ENCODE measurements around the gene TENT4B. TPM values are rescaled to one million over a fixed set of nuclear protein-coding genes. Genes with fewer than 3 reads are reported as not detected.

TENT4B gene
- total RNA-seq, 1 experiment from 2014 or later = 18.3 TPM

DNA sequence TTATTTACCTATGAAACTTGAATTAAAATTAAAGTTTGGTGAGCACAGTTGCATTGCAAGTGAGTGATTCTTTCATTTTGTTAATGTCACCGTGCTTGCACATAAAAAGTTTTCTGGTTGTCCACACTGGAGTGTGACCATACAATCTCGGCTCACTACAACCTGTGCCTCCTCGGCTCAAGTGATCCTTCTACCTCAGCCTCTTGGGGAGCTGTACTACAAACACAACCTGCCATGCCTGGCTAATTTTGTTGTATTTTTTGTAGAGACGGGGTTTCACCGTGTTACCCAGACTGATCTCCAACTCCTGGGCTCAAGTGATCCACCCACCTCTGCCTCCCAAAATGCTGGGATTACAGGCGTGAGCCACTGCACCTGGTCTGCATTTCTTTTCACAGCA is 63.1 kb downstream of the TENT4B start:
- no peaks in the 10 kb centered on the region for H3K27me3 ChIP-seq (replicated peaks; ENCODE audit: insufficient read depth, low read depth, low read length, poor library complexity)
- ChIA-PET POLR2A (ENCODE audit: low non-redundant PET) (no interaction called here), CTCF (interaction anchor here (0.7 kb wide), 2 partner anchors 26 to 265 kb away, joined by 3 to 4 read pairs; no protein-coding TSS in a partner anchor)
- no peaks in the 10 kb centered on the region for H3K9me3 ChIP-seq (ENCODE audit: low read depth, low read length, poor library complexity, severe bottlenecking)
- TF ChIP-seq EZH2 (IDR thresholded peaks at IDR 0.05; ENCODE audit: borderline replicate concordance, low read depth, low read length, poor library complexity, severe bottlenecking) = no peak
- TF ChIP-seq, protein P1, sequence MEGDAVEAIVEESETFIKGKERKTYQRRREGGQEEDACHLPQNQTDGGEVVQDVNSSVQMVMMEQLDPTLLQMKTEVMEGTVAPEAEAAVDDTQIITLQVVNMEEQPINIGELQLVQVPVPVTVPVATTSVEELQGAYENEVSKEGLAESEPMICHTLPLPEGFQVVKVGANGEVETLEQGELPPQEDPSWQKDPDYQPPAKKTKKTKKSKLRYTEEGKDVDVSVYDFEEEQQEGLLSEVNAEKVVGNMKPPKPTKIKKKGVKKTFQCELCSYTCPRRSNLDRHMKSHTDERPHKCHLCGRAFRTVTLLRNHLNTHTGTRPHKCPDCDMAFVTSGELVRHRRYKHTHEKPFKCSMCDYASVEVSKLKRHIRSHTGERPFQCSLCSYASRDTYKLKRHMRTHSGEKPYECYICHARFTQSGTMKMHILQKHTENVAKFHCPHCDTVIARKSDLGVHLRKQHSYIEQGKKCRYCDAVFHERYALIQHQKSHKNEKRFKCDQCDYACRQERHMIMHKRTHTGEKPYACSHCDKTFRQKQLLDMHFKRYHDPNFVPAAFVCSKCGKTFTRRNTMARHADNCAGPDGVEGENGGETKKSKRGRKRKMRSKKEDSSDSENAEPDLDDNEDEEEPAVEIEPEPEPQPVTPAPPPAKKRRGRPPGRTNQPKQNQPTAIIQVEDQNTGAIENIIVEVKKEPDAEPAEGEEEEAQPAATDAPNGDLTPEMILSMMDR (conservative IDR thresholded peaks at IDR 0.05; ENCODE audit: low read depth, low read length) = no peak
- no TSS peak for BruUV-seq (replicated peaks)
- intact Hi-C loops (cut with micrococcal nuclease; ENCODE audit: unreplicated experiment) = loop anchor here (5.0 to 10.0 kb wide), 2 partner anchors 591 to 811 kb away; no protein-coding TSS in a partner anchor
- H3K4me1 ChIP-seq (ENCODE audit: insufficient read depth, low read length, poor library complexity, severe bottlenecking) = no peaks in the 10 kb centered on the region
- no peak for DNase-seq (ENCODE audit: low spot score)
- no peak overlapping the region for H3K4me3 ChIP-seq (ENCODE audit: low read depth, low read length, poor library complexity, severe bottlenecking)
- no peak overlapping the region for H3K27ac ChIP-seq (ENCODE audit: low read depth, low read length, poor library complexity, severe bottlenecking)
- peaks cover 50% of the 10 kb centered on the region for H3K36me3 ChIP-seq (ENCODE audit: insufficient read depth, low read length, poor library complexity, severe bottlenecking)

DNA sequence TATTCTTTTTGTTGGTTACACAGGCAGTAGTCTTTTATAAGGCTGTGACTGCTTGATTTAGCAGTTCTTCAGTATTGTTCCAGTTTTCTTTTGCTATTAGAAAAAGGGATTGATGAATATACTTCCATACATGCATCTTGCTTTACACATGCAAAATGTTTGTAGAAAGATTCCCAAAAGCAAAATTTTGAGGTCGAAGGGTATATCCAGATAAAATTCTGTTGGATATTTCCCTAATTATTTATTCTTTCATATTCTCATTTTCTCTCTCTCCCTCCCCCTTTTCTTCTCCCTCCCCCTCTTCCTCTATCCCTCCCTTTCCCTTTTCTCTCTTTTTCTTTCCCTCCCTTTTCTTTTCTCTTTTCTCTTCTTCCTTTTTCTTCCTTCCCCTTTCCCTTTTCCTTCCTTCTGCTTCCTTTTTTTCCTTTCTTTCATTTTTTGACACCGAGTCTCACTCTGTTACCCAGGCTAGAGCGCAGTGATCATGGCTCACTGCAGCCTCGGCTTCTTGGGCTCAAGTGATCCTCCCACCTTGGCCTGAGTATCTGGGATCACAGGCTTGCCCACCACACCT is 66.4 kb downstream of the TENT4B start:
- no peak overlapping the region for H3K27ac ChIP-seq (ENCODE audit: low read depth, low read length, poor library complexity, severe bottlenecking)
- intact Hi-C loops (cut with micrococcal nuclease; ENCODE audit: unreplicated experiment) = loop anchor here (5.0 to 10.0 kb wide), 2 partner anchors 588 to 815 kb away; no protein-coding TSS in a partner anchor
- H3K27me3 ChIP-seq (replicated peaks; ENCODE audit: insufficient read depth, low read depth, low read length, poor library complexity) = no peaks in the 10 kb centered on the region
- H3K4me3 ChIP-seq (ENCODE audit: low read depth, low read length, poor library complexity, severe bottlenecking) = no peak overlapping the region
- H3K9me3 ChIP-seq (ENCODE audit: low read depth, low read length, poor library complexity, severe bottlenecking) = no peaks in the 10 kb centered on the region
- no TSS peak for BruUV-seq (replicated peaks)
- DNase-seq (ENCODE audit: low spot score) = no peak
- no peaks in the 10 kb centered on the region for H3K4me1 ChIP-seq (ENCODE audit: insufficient read depth, low read length, poor library complexity, severe bottlenecking)
- ChIA-PET CTCF (no interaction called here), POLR2A (ENCODE audit: low non-redundant PET) (no interaction called here)
- H3K36me3 ChIP-seq (ENCODE audit: insufficient read depth, low read length, poor library complexity, severe bottlenecking) = peaks cover 51% of the 10 kb centered on the region
- TF ChIP-seq EZH2 (IDR thresholded peaks at IDR 0.05; ENCODE audit: borderline replicate concordance, low read depth, low read length, poor library complexity, severe bottlenecking) = no peak
- TF ChIP-seq, protein P1 (conservative IDR thresholded peaks at IDR 0.05; ENCODE audit: low read depth, low read length) = no peak

DNA sequence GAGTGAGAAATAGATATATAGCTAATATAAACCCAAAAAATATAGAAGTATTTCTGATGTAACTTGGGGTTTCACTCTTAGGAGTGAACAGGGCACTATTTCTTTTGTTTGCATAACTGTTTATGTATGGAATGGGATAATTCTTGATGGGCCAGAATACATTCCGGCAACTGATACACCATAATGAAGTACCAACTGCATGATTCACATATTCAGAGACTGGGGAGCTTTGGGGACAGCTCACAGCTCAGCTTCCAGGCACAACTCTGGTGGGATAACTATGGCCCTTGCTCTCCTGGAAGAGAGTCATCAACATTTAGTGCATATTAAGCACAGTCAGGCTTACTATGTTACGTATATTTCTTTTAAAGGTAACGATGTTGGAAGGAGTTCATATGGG is 71.2 kb downstream of the TENT4B start:
- BruUV-seq (replicated peaks) = no TSS peak
- POLR2A ChIA-PET (ENCODE audit: low non-redundant PET) = no interaction called here
- CTCF ChIA-PET = no interaction called here
- intact Hi-C loops (cut with micrococcal nuclease; ENCODE audit: unreplicated experiment) = no loop called here
- Histone ChIP-seq H3K9me3 (ENCODE audit: low read depth, low read length, poor library complexity, severe bottlenecking) (no peaks in the 10 kb centered on the region), H3K4me1 (ENCODE audit: insufficient read depth, low read length, poor library complexity, severe bottlenecking) (no peaks in the 10 kb centered on the region), H3K27ac (ENCODE audit: low read depth, low read length, poor library complexity, severe bottlenecking) (no peak overlapping the region), H3K27me3 (replicated peaks; ENCODE audit: insufficient read depth, low read depth, low read length, poor library complexity) (no peaks in the 10 kb centered on the region), H3K36me3 (ENCODE audit: insufficient read depth, low read length, poor library complexity, severe bottlenecking) (peaks cover 43% of the 10 kb centered on the region), H3K4me3 (ENCODE audit: low read depth, low read length, poor library complexity, severe bottlenecking) (no peak overlapping the region)
- DNase-seq (ENCODE audit: low spot score) = no peak
- TF ChIP-seq, protein P1 (conservative IDR thresholded peaks at IDR 0.05; ENCODE audit: low read depth, low read length) = no peak
- no peak for TF ChIP-seq EZH2 (IDR thresholded peaks at IDR 0.05; ENCODE audit: borderline replicate concordance, low read depth, low read length, poor library complexity, severe bottlenecking)
